K562 (cell line): Measurements from ENCODE around the gene ALKBH3. TPM values are rescaled to one million over a fixed set of nuclear protein-coding genes. Genes with fewer than 3 reads are reported as not detected.

Experiments
- EP400 ChIP-seq: fragments of 450-650 bp; IDR thresholded peaks from 2 replicates; pipeline ENCODE4 v1.6.1; 2017; ENCODE audit warnings: antibody characterized with exemption, mild to moderate bottlenecking, moderate library complexity
- HDAC3 ChIP-seq: fragments of 450-650 bp; IDR thresholded peaks from 2 replicates; pipeline ENCODE4 v1.6.1; 2018; ENCODE audit warnings: borderline replicate concordance, mild to moderate bottlenecking, moderate library complexity; ENCODE audit not compliant: partially characterized antibody
- HNRNPLL ChIP-seq: fragments of 200-400 bp; formaldehyde crosslinking; IDR thresholded peaks from 2 replicates; pipeline ENCODE4 v1.6.1; 2017; ENCODE audit warnings: low read length, low read depth, mild to moderate bottlenecking; ENCODE audit not compliant: poor library complexity, severe bottlenecking
- HOXB6 ChIP-seq: fragments of 250-450 bp; sonication (Bioruptor Pico); IDR thresholded peaks from 2 replicates; pipeline ENCODE4 v1.5.1; 2022; ENCODE audit warnings: mild to moderate bottlenecking, borderline replicate concordance
- JUND ChIP-seq, 2 experiments: IDR thresholded peaks; 2 replicates in 1 of 2; 3 replicates in 1 of 2; pipeline ENCODE4 v1.6.1; 2011; ENCODE audit warnings: borderline replicate concordance in 2 of 2, low read depth in 2 of 2, low read length in 2 of 2, improper control_type of control experiment in 1 of 2, missing biosample characterization in 1 of 2, missing genetic modification characterization in 1 of 2, missing genetic modification reagents in 1 of 2
- KDM1A ChIP-seq, 2 experiments: fragments of 450-650 bp; IDR thresholded peaks; 2 replicates each; pipeline ENCODE4 v1.6.1; 2016; ENCODE audit warnings: mild to moderate bottlenecking in 2 of 2
- RBM22 ChIP-seq: fragments of 200-400 bp; formaldehyde crosslinking; IDR thresholded peaks from 2 replicates; pipeline ENCODE4 v1.6.1; 2018; ENCODE audit warnings: low read length, low read depth; ENCODE audit not compliant: poor library complexity, severe bottlenecking
- SMAD3 ChIP-seq: fragments of 450-650 bp; formaldehyde crosslinking; conservative IDR thresholded peaks from 2 replicates; pipeline ENCODE4 v1.4.0; 2020; ENCODE audit warnings: mild to moderate bottlenecking
- TCFL5 ChIP-seq: fragments of 250-450 bp; sonication (Bioruptor Pico); conservative IDR thresholded peaks from 2 replicates; pipeline ENCODE4 v1.6.1; 2021; ENCODE audit warnings: mild to moderate bottlenecking, moderate library complexity, matching md5 sums
- ZKSCAN8 ChIP-seq: fragments of 200-800 bp; sonication (Bioruptor generic); IDR thresholded peaks from 2 replicates; pipeline ENCODE4 v1.6.1; 2016; ENCODE audit warnings: missing genetic modification characterization, missing compliant biosample characterization
- ZNF134 ChIP-seq: fragments of 250-450 bp; sonication (Bioruptor Pico); conservative IDR thresholded peaks from 2 replicates; pipeline ENCODE4 v1.4.0; 2020
- ZNF79 ChIP-seq: fragments of 250-450 bp; sonication (Bioruptor Pico); IDR thresholded peaks from 2 replicates; pipeline ENCODE4 v1.4.0; 2020; ENCODE audit warnings: low read depth, mild to moderate bottlenecking, moderate library complexity
- polyA plus RNA-seq, 8 experiments: library from polyadenylated mRNA; depleted of rRNA in 4 of 8; stranded (reverse) in 5 of 8; unstranded in 3 of 8; fragments of >200 nt; fragmentation: Nextera tagmentation in 2 of 8; fragmentation: Illumina TruSeq in 1 of 8; extraction: Ambion mirVana in 2 of 8; extraction: Trizol in 1 of 8; gene quantifications; 2 replicates each; pipeline versions ENCODE4 v1.2.1 to v1.2.3, GENCODE V29; 2011 to 2014; ENCODE audit warnings: inconsistent platforms in 1 of 8, missing spikeins in 1 of 8
- total RNA-seq, 7 experiments: library from RNA; depleted of rRNA in 6 of 7; stranded (reverse); fragments of >200 nt in 6 of 7; fragmentation: Illumina TruSeq in 2 of 7; extraction: Trizol in 2 of 7; gene quantifications; 2 replicates each; pipeline versions ENCODE4 v1.2.1 to v1.2.3, GENCODE V29; 2011 to 2021; ENCODE audit warnings: low replicate concordance in 1 of 7
- TF ChIP-seq, protein P1 (sequence below): sonication (generic); formaldehyde crosslinking; IDR thresholded peaks from 2 replicates; pipeline ENCODE4 v1.8.1; 2023; ENCODE audit warnings: missing genetic modification reagents, mild to moderate bottlenecking, borderline replicate concordance
- TF ChIP-seq, protein P2 (sequence below), 2 experiments: fragments of 450-650 bp in 1 of 2; sonication (generic) in 1 of 2; formaldehyde crosslinking in 1 of 2; IDR thresholded peaks in 1 of 2; conservative IDR thresholded peaks in 1 of 2; 2 replicates each; pipeline versions ENCODE4 v1.6.1 to v1.8.1; 2016 to 2023; ENCODE audit warnings: mild to moderate bottlenecking in 2 of 2, moderate library complexity in 2 of 2, inconsistent platforms in 1 of 2, missing genetic modification reagents in 1 of 2
- TF ChIP-seq, protein P3 (sequence below), 2 experiments: fragments of 450-650 bp; IDR thresholded peaks; 2 replicates each; pipeline ENCODE4 v1.6.1; 2016

Gene ALKBH3
- total and polyA plus RNA-seq, 9 of the 15 experiments (the other 6 are each of a cell fraction or from before 2014, with no cell fraction given), result 16.0 to 49.9 (median 36.5) TPM

GRCh38 chr11:43937434-43938411 lies 57.1 kb downstream of the ALKBH3 start (continued):
- TF ChIP-seq, protein P1, sequence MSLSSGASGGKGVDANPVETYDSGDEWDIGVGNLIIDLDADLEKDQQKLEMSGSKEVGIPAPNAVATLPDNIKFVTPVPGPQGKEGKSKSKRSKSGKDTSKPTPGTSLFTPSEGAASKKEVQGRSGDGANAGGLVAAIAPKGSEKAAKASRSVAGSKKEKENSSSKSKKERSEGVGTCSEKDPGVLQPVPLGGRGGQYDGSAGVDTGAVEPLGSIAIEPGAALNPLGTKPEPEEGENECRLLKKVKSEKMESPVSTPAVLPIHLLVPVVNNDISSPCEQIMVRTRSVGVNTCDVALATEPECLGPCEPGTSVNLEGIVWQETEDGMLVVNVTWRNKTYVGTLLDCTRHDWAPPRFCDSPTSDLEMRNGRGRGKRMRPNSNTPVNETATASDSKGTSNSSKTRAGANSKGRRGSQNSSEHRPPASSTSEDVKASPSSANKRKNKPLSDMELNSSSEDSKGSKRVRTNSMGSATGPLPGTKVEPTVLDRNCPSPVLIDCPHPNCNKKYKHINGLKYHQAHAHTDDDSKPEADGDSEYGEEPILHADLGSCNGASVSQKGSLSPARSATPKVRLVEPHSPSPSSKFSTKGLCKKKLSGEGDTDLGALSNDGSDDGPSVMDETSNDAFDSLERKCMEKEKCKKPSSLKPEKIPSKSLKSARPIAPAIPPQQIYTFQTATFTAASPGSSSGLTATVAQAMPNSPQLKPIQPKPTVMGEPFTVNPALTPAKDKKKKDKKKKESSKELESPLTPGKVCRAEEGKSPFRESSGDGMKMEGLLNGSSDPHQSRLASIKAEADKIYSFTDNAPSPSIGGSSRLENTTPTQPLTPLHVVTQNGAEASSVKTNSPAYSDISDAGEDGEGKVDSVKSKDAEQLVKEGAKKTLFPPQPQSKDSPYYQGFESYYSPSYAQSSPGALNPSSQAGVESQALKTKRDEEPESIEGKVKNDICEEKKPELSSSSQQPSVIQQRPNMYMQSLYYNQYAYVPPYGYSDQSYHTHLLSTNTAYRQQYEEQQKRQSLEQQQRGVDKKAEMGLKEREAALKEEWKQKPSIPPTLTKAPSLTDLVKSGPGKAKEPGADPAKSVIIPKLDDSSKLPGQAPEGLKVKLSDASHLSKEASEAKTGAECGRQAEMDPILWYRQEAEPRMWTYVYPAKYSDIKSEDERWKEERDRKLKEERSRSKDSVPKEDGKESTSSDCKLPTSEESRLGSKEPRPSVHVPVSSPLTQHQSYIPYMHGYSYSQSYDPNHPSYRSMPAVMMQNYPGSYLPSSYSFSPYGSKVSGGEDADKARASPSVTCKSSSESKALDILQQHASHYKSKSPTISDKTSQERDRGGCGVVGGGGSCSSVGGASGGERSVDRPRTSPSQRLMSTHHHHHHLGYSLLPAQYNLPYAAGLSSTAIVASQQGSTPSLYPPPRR (CRISPR knock-in tag), result no peak
- TF ChIP-seq RBM22 (no peak), HNRNPLL (no peak), TCFL5 (CRISPR knock-in tag) (no peak), KDM1A (IDR thresholded peaks at IDR 0.05) (no peak), HDAC3 (no peak), SMAD3 (CRISPR knock-in tag) (no peak), ZKSCAN8 (no peak), JUND (IDR thresholded peaks at IDR 0.05; ENCODE audit: borderline replicate concordance, low read depth, low read length) (peak; percentile 55; the same call in 1 of the 2 replicates), JUND (tag; IDR thresholded peaks at IDR 0.05; ENCODE audit: borderline replicate concordance, low read depth, low read length) (peak; percentile 15; the same call in 1 of the 3 replicates), EP400 (no peak), ZNF79 (CRISPR knock-in tag) (no peak), ZNF134 (CRISPR knock-in tag) (no peak), HOXB6 (CRISPR knock-in tag) (no peak)
- TF ChIP-seq, protein P2, sequence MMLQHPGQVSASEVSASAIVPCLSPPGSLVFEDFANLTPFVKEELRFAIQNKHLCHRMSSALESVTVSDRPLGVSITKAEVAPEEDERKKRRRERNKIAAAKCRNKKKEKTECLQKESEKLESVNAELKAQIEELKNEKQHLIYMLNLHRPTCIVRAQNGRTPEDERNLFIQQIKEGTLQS (IDR thresholded peaks at IDR 0.05), result peak; percentile 52
- TF ChIP-seq, protein P2 (CRISPR knock-in tag; conservative IDR thresholded peaks at IDR 0.05), result no peak
- TF ChIP-seq, protein P3, sequence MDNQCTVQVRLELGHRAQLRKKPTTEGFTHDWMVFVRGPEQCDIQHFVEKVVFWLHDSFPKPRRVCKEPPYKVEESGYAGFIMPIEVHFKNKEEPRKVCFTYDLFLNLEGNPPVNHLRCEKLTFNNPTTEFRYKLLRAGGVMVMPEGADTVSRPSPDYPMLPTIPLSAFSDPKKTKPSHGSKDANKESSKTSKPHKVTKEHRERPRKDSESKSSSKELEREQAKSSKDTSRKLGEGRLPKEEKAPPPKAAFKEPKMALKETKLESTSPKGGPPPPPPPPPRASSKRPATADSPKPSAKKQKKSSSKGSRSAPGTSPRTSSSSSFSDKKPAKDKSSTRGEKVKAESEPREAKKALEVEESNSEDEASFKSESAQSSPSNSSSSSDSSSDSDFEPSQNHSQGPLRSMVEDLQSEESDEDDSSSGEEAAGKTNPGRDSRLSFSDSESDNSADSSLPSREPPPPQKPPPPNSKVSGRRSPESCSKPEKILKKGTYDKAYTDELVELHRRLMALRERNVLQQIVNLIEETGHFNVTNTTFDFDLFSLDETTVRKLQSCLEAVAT (IDR thresholded peaks at IDR 0.05), result no peak
